IMR-90 (cell line): ENCODE results near the gene ANKS4B.

Experiments used
- CTCF ChIP-seq: conservative IDR thresholded peaks from 2 replicates; pipeline ENCODE4 v1.5.1; 2012; ENCODE audit warnings: mild to moderate bottlenecking, low read depth, low read length, improper control_type of control experiment
- ELK1 ChIP-seq: fragments of 150-350 bp; IDR thresholded peaks from 2 replicates; pipeline ENCODE4 v1.6.1; 2016; ENCODE audit warnings: low read depth, mild to moderate bottlenecking, low read length, moderate library complexity, borderline replicate concordance
- MXI1 ChIP-seq: IDR thresholded peaks from 2 replicates; pipeline ENCODE4 v1.6.1; 2012; ENCODE audit warnings: low read depth, mild to moderate bottlenecking, low read length, moderate library complexity, borderline replicate concordance
- POLR2A ChIP-seq: IDR thresholded peaks from 2 replicates; pipeline ENCODE4 v1.6.1; 2012; ENCODE audit warnings: mild to moderate bottlenecking, low read depth, low read length
- RFX5 ChIP-seq: IDR thresholded peaks from 2 replicates; pipeline ENCODE4 v1.8.0; 2012; ENCODE audit warnings: low read depth, mild to moderate bottlenecking, low read length, moderate library complexity
- TF ChIP-seq, protein P1 (sequence below): fragments of 150-350 bp; IDR thresholded peaks from 2 replicates; pipeline ENCODE4 v1.6.1; 2017; ENCODE audit warnings: mild to moderate bottlenecking, antibody characterized with exemption, low read length, low read depth

GRCh38 chr16:21222495-21223337 lies 10.8 kb upstream of the ANKS4B start:
- no peak for TF ChIP-seq MXI1
- TF ChIP-seq POLR2A = no peak
- no peak for TF ChIP-seq CTCF
- TF ChIP-seq RFX5 = no peak
- TF ChIP-seq, protein P1, sequence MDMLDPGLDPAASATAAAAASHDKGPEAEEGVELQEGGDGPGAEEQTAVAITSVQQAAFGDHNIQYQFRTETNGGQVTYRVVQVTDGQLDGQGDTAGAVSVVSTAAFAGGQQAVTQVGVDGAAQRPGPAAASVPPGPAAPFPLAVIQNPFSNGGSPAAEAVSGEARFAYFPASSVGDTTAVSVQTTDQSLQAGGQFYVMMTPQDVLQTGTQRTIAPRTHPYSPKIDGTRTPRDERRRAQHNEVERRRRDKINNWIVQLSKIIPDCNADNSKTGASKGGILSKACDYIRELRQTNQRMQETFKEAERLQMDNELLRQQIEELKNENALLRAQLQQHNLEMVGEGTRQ = no peak
- TF ChIP-seq ELK1 = no peak
